Measurements from ENCODE around the gene VIPR2. TPM values are rescaled to one million over a fixed set of nuclear protein-coding genes. Genes with fewer than 3 reads are reported as not detected.
"Not testable (repeated sequence)": the region's sequence is repeated elsewhere in the genome, so short reads cannot be mapped to it uniquely, and the experiment has no call there.

Gene VIPR2
- total and polyA plus RNA-seq, 7 experiments from 2014 or later: 0.27 to 1.3 (median 0.98) TPM; not detected in 4

GRCh38 chr7:158991824-158992621 is 152.6 kb downstream of the VIPR2 start:
- H3K4me3 Mint-ChIP-seq: peak overlapping the region; percentile 35 to 68 (median 50)

GRCh38 chr7:158988996-158989395 is 155.7 kb downstream of the VIPR2 start:
- Histone ChIP-seq H3K36me3 (ENCODE audit: control insufficient read depth in 2 of 3, insufficient read depth in 3 of 3, low read length in 3 of 3) (no peaks in the 10 kb centered on the region), H3K27me3 (ENCODE audit: control insufficient read depth in 2 of 2, insufficient read depth in 2 of 2, low read length in 2 of 2) (no peaks in the 10 kb centered on the region), H3K9me3 (ENCODE audit: control insufficient read depth in 2 of 3, low read length in 3 of 3) (peaks cover 0 to 6% (median 0%) of the 10 kb centered on the region in 3 experiments), H3K4me3 (ENCODE audit: low read length) (no peak overlapping the region), H3K4me1 (ENCODE audit: control insufficient read depth in 2 of 2, insufficient read depth in 2 of 2, low read length in 2 of 2) (no peaks in the 10 kb centered on the region), H3K27ac (ENCODE audit: low read depth, low read length) (no peak overlapping the region)
- Mint-ChIP-seq H3K9me3 (peaks cover 1 to 15% (median 7%) of the 10 kb centered on the region in 11 donors), H3K27ac (no peak overlapping the region), H3K27me3 (peaks cover 20 to 32% (median 28%) of the 10 kb centered on the region in 5 donors), H3K4me3 (no peak overlapping the region), H3K36me3 (peaks cover 0 to 7% (median 3%) of the 10 kb centered on the region in 5 donors), H3K4me1 (peaks cover 0 to 29% (median 19%) of the 10 kb centered on the region in 7 donors)
- no peak for ATAC-seq
- DNase-seq: no peak
- ChIA-PET POLR2A (no interaction called here), CTCF (no interaction called here)
- intact Hi-C loops (cut with micrococcal nuclease): no loop called here

More at GRCh38 chr7:158991824-158992621, 152.6 kb downstream of the VIPR2 start:
- DNase-seq (peak in 7 of 9 donors; percentile 24 to 73 (median 48)), ATAC-seq (peak; percentile 72)
- intact Hi-C loops (cut with micrococcal nuclease): no loop called here
- Histone ChIP-seq H3K36me3 (ENCODE audit: control insufficient read depth in 2 of 3, insufficient read depth in 3 of 3, low read length in 3 of 3) (no peaks in the 10 kb centered on the region), H3K27ac (ENCODE audit: low read depth, low read length) (no peak overlapping the region), H3K4me1 (ENCODE audit: control insufficient read depth in 2 of 2, insufficient read depth in 2 of 2, low read length in 2 of 2) (no peaks in the 10 kb centered on the region), H3K9me3 (ENCODE audit: control insufficient read depth in 2 of 3, low read length in 3 of 3) (no peaks in the 10 kb centered on the region), H3K4me3 (ENCODE audit: low read length) (no peak overlapping the region), H3K27me3 (ENCODE audit: control insufficient read depth in 2 of 2, insufficient read depth in 2 of 2, low read length in 2 of 2) (no peaks in the 10 kb centered on the region)
- ChIA-PET CTCF (interaction anchor here (2.1 kb wide), 1 partner anchor 15 kb away, joined by 8 read pairs; no protein-coding TSS in a partner anchor), POLR2A (interaction anchor here (0.6 to 1.0 kb wide), 4 partner anchors 15 to 319 kb away, joined by 3 to 6 read pairs (median 4); no protein-coding TSS in a partner anchor)
- Mint-ChIP-seq H3K27me3 (peaks cover 29 to 41% (median 38%) of the 10 kb centered on the region in 5 donors), H3K4me1 (peaks cover 0 to 29% (median 19%) of the 10 kb centered on the region in 7 donors), H3K9me3 (peaks cover 1 to 12% (median 8%) of the 10 kb centered on the region in 11 donors), H3K36me3 (no peaks in the 10 kb centered on the region), H3K27ac (peak overlapping the region in 6 of 9 donors; percentile 10 to 67 (median 50))

- Histone ChIP-seq H3K9me3 (ENCODE audit: control insufficient read depth in 2 of 3, low read length in 3 of 3) (peaks cover 0 to 11% (median 0%) of the 10 kb centered on the region in 3 experiments), H3K27ac (ENCODE audit: low read depth, low read length) (no peak overlapping the region), H3K36me3 (ENCODE audit: control insufficient read depth in 2 of 3, insufficient read depth in 3 of 3, low read length in 3 of 3) (no peaks in the 10 kb centered on the region), H3K4me1 (ENCODE audit: control insufficient read depth in 2 of 2, insufficient read depth in 2 of 2, low read length in 2 of 2) (no peaks in the 10 kb centered on the region), H3K4me3 (ENCODE audit: low read length) (no peak overlapping the region), H3K27me3 (ENCODE audit: control insufficient read depth in 2 of 2, insufficient read depth in 2 of 2, low read length in 2 of 2) (no peaks in the 10 kb centered on the region)
- H3K4me3 Mint-ChIP-seq: no peak overlapping the region
- ChIA-PET POLR2A (no interaction called here), CTCF (no interaction called here)
- ATAC-seq (no peak), DNase-seq (no peak)
- peaks cover 0 to 27% (median 18%) of the 10 kb centered on the region in 7 donors for H3K4me1 Mint-ChIP-seq
- H3K27me3 Mint-ChIP-seq: peaks cover 17 to 27% (median 22%) of the 10 kb centered on the region in 5 donors
- peaks cover 0 to 7% (median 3%) of the 10 kb centered on the region in 5 donors for H3K36me3 Mint-ChIP-seq
- no peak overlapping the region for H3K27ac Mint-ChIP-seq
- H3K9me3 Mint-ChIP-seq: peaks cover 1 to 19% (median 8%) of the 10 kb centered on the region in 11 donors
- intact Hi-C loops (cut with micrococcal nuclease): no loop called here
Measured at GRCh38 chr7:158988302-158988862, 156.3 kb downstream of the VIPR2 start.

GRCh38 chr7:158987691-158988090 is 157.0 kb downstream of the VIPR2 start:
- Histone ChIP-seq H3K4me3 (ENCODE audit: low read length) (no peak overlapping the region), H3K36me3 (ENCODE audit: control insufficient read depth in 2 of 3, insufficient read depth in 3 of 3, low read length in 3 of 3) (no peaks in the 10 kb centered on the region), H3K9me3 (ENCODE audit: control insufficient read depth in 2 of 3, low read length in 3 of 3) (peaks cover 0 to 16% (median 1%) of the 10 kb centered on the region in 3 experiments), H3K4me1 (ENCODE audit: control insufficient read depth in 2 of 2, insufficient read depth in 2 of 2, low read length in 2 of 2) (no peaks in the 10 kb centered on the region), H3K27me3 (ENCODE audit: control insufficient read depth in 2 of 2, insufficient read depth in 2 of 2, low read length in 2 of 2) (no peaks in the 10 kb centered on the region), H3K27ac (ENCODE audit: low read depth, low read length) (no peak overlapping the region)
- DNase-seq (no peak), ATAC-seq (no peak)
- intact Hi-C loops (cut with micrococcal nuclease): no loop called here
- peaks cover 1 to 26% (median 10%) of the 10 kb centered on the region in 11 donors for H3K9me3 Mint-ChIP-seq
- no peak overlapping the region for H3K27ac Mint-ChIP-seq
- CTCF ChIA-PET: no interaction called here
- peaks cover 10 to 20% (median 15%) of the 10 kb centered on the region in 5 donors for H3K27me3 Mint-ChIP-seq
- H3K36me3 Mint-ChIP-seq: peaks cover 0 to 7% (median 3%) of the 10 kb centered on the region in 5 donors
- H3K4me1 Mint-ChIP-seq: peaks cover 0 to 20% (median 11%) of the 10 kb centered on the region in 7 donors
- POLR2A ChIA-PET: no interaction called here
- H3K4me3 Mint-ChIP-seq: no peak overlapping the region

- ChIA-PET CTCF (no interaction called here), POLR2A (interaction anchor here (0.8 kb wide), 1 partner anchor 138 kb away, joined by 3 read pairs; no protein-coding TSS in a partner anchor)
- no peak overlapping the region for H3K4me3 Mint-ChIP-seq
- H3K36me3 Mint-ChIP-seq: peaks cover 0 to 7% (median 3%) of the 10 kb centered on the region in 5 donors
- H3K36me3 ChIP-seq (ENCODE audit: control insufficient read depth in 2 of 3, insufficient read depth in 3 of 3, low read length in 3 of 3): no peaks in the 10 kb centered on the region
- H3K9me3 ChIP-seq (ENCODE audit: control insufficient read depth in 2 of 3, low read length in 3 of 3): peaks cover 0 to 35% (median 8%) of the 10 kb centered on the region in 3 experiments
- peaks cover 0 to 6% (median 6%) of the 10 kb centered on the region in 5 donors for H3K27me3 Mint-ChIP-seq
- H3K4me3 ChIP-seq (ENCODE audit: low read length): no peak overlapping the region
- no peaks in the 10 kb centered on the region for H3K4me1 ChIP-seq (ENCODE audit: control insufficient read depth in 2 of 2, insufficient read depth in 2 of 2, low read length in 2 of 2)
- no peak overlapping the region for H3K27ac ChIP-seq (ENCODE audit: low read depth, low read length)
- no peak for ATAC-seq
- no peaks in the 10 kb centered on the region for H3K27me3 ChIP-seq (ENCODE audit: control insufficient read depth in 2 of 2, insufficient read depth in 2 of 2, low read length in 2 of 2)
- H3K27ac Mint-ChIP-seq: no peak overlapping the region
- peaks cover 4 to 40% (median 15%) of the 10 kb centered on the region in 11 donors for H3K9me3 Mint-ChIP-seq
- H3K4me1 Mint-ChIP-seq: peaks cover 0 to 5% (median 0%) of the 10 kb centered on the region in 7 donors
- no peak for DNase-seq
- intact Hi-C loops (cut with micrococcal nuclease): no loop called here
Measured at GRCh38 chr7:158985583-158985982, 159.1 kb downstream of the VIPR2 start.

- H3K4me3 ChIP-seq (ENCODE audit: low read length); H3K27ac Mint-ChIP-seq; H3K4me1 ChIP-seq (ENCODE audit: control insufficient read depth in 2 of 2, insufficient read depth in 2 of 2, low read length in 2 of 2); H3K4me1 Mint-ChIP-seq; H3K36me3 ChIP-seq (ENCODE audit: control insufficient read depth in 2 of 3, insufficient read depth in 3 of 3, low read length in 3 of 3); H3K27ac ChIP-seq (ENCODE audit: low read depth, low read length); CTCF ChIA-PET; H3K36me3 Mint-ChIP-seq; intact Hi-C loops (cut with micrococcal nuclease); H3K27me3 ChIP-seq (ENCODE audit: control insufficient read depth in 2 of 2, insufficient read depth in 2 of 2, low read length in 2 of 2); POLR2A ChIA-PET; DNase-seq; H3K27me3 Mint-ChIP-seq; ATAC-seq; H3K4me3 Mint-ChIP-seq: not testable (repeated sequence)
- H3K9me3 ChIP-seq (ENCODE audit: control insufficient read depth in 2 of 3, low read length in 3 of 3): peaks cover 0 to 35% (median 8%) of the 10 kb centered on the region in 3 experiments
- H3K9me3 Mint-ChIP-seq: peaks cover 4 to 45% (median 15%) of the 10 kb centered on the region in 11 donors
Measured at GRCh38 chr7:158984007-158984406, 160.7 kb downstream of the VIPR2 start.
